Muscle layer of colon (tissue), 2 donors: ENCODE results near the gene ST6GAL1.
"Not testable (repeated sequence)": the region's sequence is repeated elsewhere in the genome, so short reads cannot be mapped to it uniquely, and the experiment has no call there.

Experiments
- H3K27ac ChIP-seq: one replicate; pipeline ENCODE4 v1.7.0; 2013; ENCODE audit warnings: low read depth, mild to moderate bottlenecking, low read length, moderate library complexity
- H3K27me3 ChIP-seq, 2 donors: one replicate each; pipeline ENCODE4 v1.7.0; 2013; ENCODE audit warnings: low read length in 2 of 2, mild to moderate bottlenecking in 2 of 2; ENCODE audit not compliant: insufficient read depth in 2 of 2, control insufficient read depth in 1 of 2
- H3K36me3 ChIP-seq: one replicate; pipeline ENCODE4 v1.7.0; 2013; ENCODE audit warnings: mild to moderate bottlenecking, low read length; ENCODE audit not compliant: insufficient read depth
- H3K4me1 ChIP-seq: one replicate; pipeline ENCODE4 v1.7.0; 2013; ENCODE audit warnings: mild to moderate bottlenecking, low read length; ENCODE audit not compliant: insufficient read depth
- H3K4me3 ChIP-seq, 2 donors: one replicate each; pipeline ENCODE4 v1.7.0; 2013; ENCODE audit warnings: low read length in 2 of 2, low read depth in 1 of 2, mild to moderate bottlenecking in 1 of 2, moderate library complexity in 1 of 2
- H3K9ac ChIP-seq: one replicate; pipeline ENCODE4 v1.7.0; 2013; ENCODE audit warnings: low read length
- H3K9me3 ChIP-seq: one replicate; pipeline ENCODE4 v1.7.0; 2013; ENCODE audit warnings: mild to moderate bottlenecking, low read length
- donor health status: abdominal sarcoma.
- donor health status: Adenocarcinoma of cecum.

Gene ST6GAL1

DNA sequence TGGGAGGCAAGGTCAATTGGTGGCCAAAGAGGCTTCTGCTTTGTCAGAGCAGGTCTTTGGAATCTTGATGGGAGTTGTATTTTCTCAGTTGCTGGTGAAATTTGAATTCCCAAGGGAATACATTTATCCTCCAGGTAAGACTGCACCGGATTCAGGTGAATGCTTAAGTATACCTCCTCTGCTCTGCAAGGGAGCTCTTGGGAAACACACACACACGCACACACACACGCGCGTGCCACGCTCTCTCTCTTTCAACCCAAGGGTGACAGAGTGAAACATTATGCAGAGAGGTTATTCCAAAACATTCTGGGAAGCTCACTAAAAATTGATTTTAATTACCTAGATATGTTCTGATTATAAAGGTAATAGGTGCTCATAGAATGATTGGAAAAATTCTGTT lies 33.7 kb downstream of the ST6GAL1 start:
- Histone ChIP-seq H3K4me3 (no peak overlapping the region), H3K4me1 (no peaks in the 10 kb centered on the region), H3K27ac (no peak overlapping the region), H3K9ac (no peak overlapping the region), H3K9me3 (no peaks in the 10 kb centered on the region), H3K27me3 (no peaks in the 10 kb centered on the region), H3K36me3 (no peaks in the 10 kb centered on the region)

DNA sequence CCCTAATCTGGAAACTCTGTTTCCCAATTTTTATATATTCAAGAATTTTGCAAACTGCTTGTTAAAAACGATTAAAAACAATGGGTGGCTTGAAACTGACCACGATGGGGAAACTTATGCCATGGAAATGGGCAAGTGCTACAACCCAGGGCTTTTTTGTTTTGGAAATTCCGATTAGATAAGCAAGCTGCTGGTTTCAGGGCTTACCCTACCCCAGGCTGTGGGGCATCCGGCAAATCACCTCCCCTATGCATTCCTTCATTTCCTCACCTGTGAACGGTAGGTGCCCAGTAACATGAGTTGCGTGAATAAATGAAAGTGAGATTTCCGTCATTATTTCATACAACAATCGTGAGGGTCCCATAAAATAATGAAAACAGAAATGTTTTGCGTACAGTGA lies 34.3 kb downstream of the ST6GAL1 start:
- Histone ChIP-seq H3K9ac (no peak overlapping the region), H3K27me3 (no peaks in the 10 kb centered on the region), H3K4me1 (no peaks in the 10 kb centered on the region), H3K9me3 (no peaks in the 10 kb centered on the region), H3K4me3 (no peak overlapping the region), H3K36me3 (no peaks in the 10 kb centered on the region), H3K27ac (no peak overlapping the region)

DNA sequence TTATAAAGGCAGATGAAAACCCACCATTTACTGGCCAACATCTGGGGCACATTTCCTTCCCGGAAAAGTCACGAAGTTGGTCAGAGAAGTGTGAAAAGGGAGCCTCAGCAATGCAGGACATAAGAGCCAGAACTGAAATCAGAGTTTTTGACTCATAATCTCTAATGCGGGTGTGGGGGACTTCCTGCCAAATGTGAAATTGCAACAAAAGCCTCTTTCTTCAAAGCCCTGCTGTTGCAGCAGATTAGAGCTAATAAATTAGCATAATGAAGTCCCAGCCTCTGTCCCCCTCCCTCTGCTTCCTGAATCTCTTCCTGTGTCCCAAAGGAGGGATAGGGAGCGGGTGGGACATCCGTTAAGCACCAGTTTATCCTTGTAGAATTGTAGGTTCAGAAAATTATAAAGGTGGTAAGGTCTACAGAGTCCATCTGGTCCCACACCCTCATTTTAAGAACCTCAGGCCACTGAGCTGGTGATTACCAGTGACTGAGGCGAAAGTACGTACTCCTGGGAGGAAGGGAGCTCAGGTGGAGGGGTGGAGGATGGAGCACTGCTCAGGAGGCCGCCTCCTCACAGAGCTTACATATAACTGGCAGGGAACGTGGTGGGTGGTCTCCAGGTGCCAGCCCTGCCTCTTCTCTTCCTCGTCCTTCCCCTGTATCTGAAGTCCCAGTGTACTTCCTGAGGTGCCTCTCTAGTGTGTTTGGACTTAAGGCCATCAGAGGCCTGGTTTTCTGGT lies 35.0 kb downstream of the ST6GAL1 start:
- no peaks in the 10 kb centered on the region for H3K4me1 ChIP-seq

DNA sequence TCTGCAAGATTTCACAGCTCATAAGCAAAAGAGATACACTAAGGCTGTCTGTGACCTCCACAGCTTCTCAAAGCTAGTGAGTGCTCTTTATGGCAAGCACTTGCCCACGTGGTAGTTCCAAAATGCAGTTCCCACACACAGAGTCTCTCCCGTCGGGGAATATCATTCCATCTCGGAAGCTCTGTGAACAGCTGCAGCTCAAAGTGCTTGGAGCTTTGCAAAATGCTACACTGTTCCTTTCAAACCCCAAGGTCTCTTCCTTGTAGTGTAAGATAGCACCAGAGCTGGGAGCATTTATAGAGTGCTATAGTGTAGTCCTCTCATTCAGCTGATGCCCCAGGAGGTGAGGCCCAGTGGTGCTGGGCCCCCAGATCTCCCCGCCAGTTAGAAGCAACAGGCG lies 36.1 kb downstream of the ST6GAL1 start:
- H3K4me3 ChIP-seq, result no peak overlapping the region
- H3K9ac ChIP-seq, result no peak overlapping the region
- H3K36me3 ChIP-seq, result no peaks in the 10 kb centered on the region
- H3K27ac ChIP-seq, result no peak overlapping the region
- H3K9me3 ChIP-seq, result no peaks in the 10 kb centered on the region
- H3K27me3 ChIP-seq, result no peaks in the 10 kb centered on the region
- no peaks in the 10 kb centered on the region for H3K4me1 ChIP-seq

More for the DNA sequence above, 35.0 kb downstream of the ST6GAL1 start:
- no peak overlapping the region for H3K9ac ChIP-seq
- no peaks in the 10 kb centered on the region for H3K36me3 ChIP-seq
- H3K4me3 ChIP-seq, result no peak overlapping the region
- no peaks in the 10 kb centered on the region for H3K27me3 ChIP-seq
- no peak overlapping the region for H3K27ac ChIP-seq
- no peaks in the 10 kb centered on the region for H3K9me3 ChIP-seq

- H3K4me1 ChIP-seq, H3K4me3 ChIP-seq, H3K9ac ChIP-seq, H3K27ac ChIP-seq, H3K9me3 ChIP-seq, H3K27me3 ChIP-seq, H3K36me3 ChIP-seq: not testable (repeated sequence)
These were observed 36.9 kb downstream of the ST6GAL1 start for GRCh38 chr3:186967236-186967635.

DNA sequence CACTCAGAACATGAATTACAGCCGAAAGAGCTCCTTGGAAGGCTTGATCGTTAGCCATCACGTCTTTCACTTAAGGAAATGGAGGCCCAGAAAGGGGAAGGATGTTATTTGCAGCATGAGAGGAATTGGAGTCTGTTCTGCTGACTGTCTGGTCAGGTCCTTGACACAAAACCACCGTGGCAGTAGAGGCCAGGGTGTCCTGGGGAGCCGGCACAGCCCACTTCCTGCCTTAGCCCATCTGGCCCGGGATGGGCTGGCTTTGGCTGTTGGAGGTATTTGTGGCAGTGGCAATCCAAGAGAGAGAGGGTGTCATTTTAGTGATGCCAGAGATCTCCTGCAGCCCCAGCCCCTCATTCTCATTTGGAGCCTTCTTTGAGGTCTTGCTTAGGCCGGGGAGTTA lies 37.4 kb downstream of the ST6GAL1 start:
- no peaks in the 10 kb centered on the region for H3K9me3 ChIP-seq
- no peaks in the 10 kb centered on the region for H3K27me3 ChIP-seq
- no peak overlapping the region for H3K9ac ChIP-seq
- H3K27ac ChIP-seq, result no peak overlapping the region
- no peaks in the 10 kb centered on the region for H3K36me3 ChIP-seq
- H3K4me1 ChIP-seq, result no peaks in the 10 kb centered on the region
- H3K4me3 ChIP-seq, result no peak overlapping the region

- Histone ChIP-seq H3K4me1 (no peaks in the 10 kb centered on the region), H3K27ac (no peak overlapping the region), H3K9me3 (no peaks in the 10 kb centered on the region)
These were observed 39.3 kb downstream of the ST6GAL1 start for GRCh38 chr3:186969607-186970006.

DNA sequence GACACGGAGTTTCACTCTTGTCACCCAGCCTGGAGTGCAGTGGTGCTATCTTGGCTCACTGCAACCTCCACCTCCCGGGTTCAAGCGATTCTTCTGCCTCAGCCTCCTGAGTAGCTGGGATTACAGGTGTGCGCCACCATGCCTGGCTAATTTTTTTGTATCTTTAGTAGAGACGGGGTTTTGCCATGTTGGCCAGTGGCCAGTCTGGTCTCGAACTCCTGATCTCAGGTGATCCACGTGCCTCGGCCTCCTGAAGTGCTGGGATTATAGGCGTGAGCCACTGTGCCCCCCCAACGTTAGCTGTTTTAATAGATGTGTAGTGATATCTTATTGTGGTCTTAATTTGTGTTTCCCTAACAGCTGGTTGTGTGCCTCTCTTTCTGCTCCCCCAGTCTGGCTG lies 40.8 kb downstream of the ST6GAL1 start:
- not testable (repeated sequence) for H3K27ac ChIP-seq, H3K4me1 ChIP-seq, H3K9me3 ChIP-seq, H3K27me3 ChIP-seq, H3K4me3 ChIP-seq, H3K36me3 ChIP-seq, H3K9ac ChIP-seq

More at GRCh38 chr3:186969607-186970006, 39.3 kb downstream of the ST6GAL1 start:
- Histone ChIP-seq H3K27me3 (no peaks in the 10 kb centered on the region), H3K9ac (no peak overlapping the region), H3K4me3 (no peak overlapping the region), H3K36me3 (no peaks in the 10 kb centered on the region)

- no peaks in the 10 kb centered on the region for H3K27me3 ChIP-seq
- H3K36me3 ChIP-seq, result no peaks in the 10 kb centered on the region
- H3K27ac ChIP-seq, result no peak overlapping the region
- no peak overlapping the region for H3K4me3 ChIP-seq
- no peaks in the 10 kb centered on the region for H3K9me3 ChIP-seq
- no peak overlapping the region for H3K9ac ChIP-seq
- H3K4me1 ChIP-seq, result no peaks in the 10 kb centered on the region
These were observed 41.3 kb downstream of the ST6GAL1 start for GRCh38 chr3:186971578-186971977.

- Histone ChIP-seq H3K27ac (no peak overlapping the region), H3K4me3 (no peak overlapping the region), H3K36me3 (no peaks in the 10 kb centered on the region), H3K4me1 (no peaks in the 10 kb centered on the region), H3K9me3 (no peaks in the 10 kb centered on the region), H3K27me3 (no peaks in the 10 kb centered on the region), H3K9ac (no peak overlapping the region)
These were observed 43.4 kb downstream of the ST6GAL1 start for GRCh38 chr3:186973702-186974101.

GRCh38 chr3:186974824-186975313 lies 44.5 kb downstream of the ST6GAL1 start:
- Histone ChIP-seq H3K4me3 (no peak overlapping the region), H3K4me1 (no peaks in the 10 kb centered on the region), H3K27ac (no peak overlapping the region)

DNA sequence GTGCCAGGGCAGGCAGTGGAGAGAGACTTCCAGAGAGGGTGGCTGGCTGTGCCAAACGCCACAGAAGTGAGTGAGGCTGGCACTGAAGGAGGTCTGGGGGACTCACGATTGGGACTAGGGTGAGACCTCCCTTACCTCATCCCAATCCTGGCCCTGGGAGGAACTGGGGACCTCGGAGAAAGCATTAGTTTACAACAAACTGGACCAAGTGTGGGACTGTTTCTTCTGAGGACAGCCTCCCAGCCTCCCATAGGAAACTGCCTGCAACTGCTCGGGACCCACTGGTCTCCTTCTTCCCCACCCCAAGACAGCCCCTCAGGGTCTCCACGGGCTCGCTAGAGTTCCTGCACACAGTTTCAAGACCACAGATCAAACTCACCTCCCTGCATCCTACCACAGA lies 45.4 kb downstream of the ST6GAL1 start:
- Histone ChIP-seq H3K27me3 (no peaks in the 10 kb centered on the region), H3K9me3 (no peaks in the 10 kb centered on the region), H3K9ac (no peak overlapping the region), H3K36me3 (no peaks in the 10 kb centered on the region), H3K4me1 (no peaks in the 10 kb centered on the region), H3K27ac (no peak overlapping the region), H3K4me3 (no peak overlapping the region)

More at GRCh38 chr3:186974824-186975313, 44.5 kb downstream of the ST6GAL1 start:
- H3K9me3 ChIP-seq, result no peaks in the 10 kb centered on the region
- no peaks in the 10 kb centered on the region for H3K36me3 ChIP-seq
- H3K27me3 ChIP-seq, result no peaks in the 10 kb centered on the region
- no peak overlapping the region for H3K9ac ChIP-seq
